Natural killer cell (primary cell): Measurements from ENCODE around the gene PAFAH1B1. TPM values are rescaled to one million over a fixed set of nuclear protein-coding genes. Genes with fewer than 3 reads are reported as not detected.

ENCODE experiments used
- ATAC-seq, 3 donors: fragments of 150-1000 bp in 2 of 3; fragments of 200-7000 bp in 1 of 3; cut with Tn5 transposase; 1 replicate in 1 of 3; 2 replicates in 2 of 3; pipeline ENCODE4 v1.10.0; 2021; ENCODE audit warnings: mild to moderate bottlenecking in 2 of 3, moderate library complexity in 2 of 3
- DNase-seq, 2 donors: peaks; one replicate each; pipeline versions ENCODE4 v3.0.0 to v3.0.0-alpha.2; 2013 to 2021; ENCODE audit warnings: mixed read lengths in 1 of 2
- H3K27ac ChIP-seq: one replicate; pipeline ENCODE4 v1.5.1; 2013; ENCODE audit warnings: mild to moderate bottlenecking, low read length
- H3K27me3 ChIP-seq: one replicate; pipeline ENCODE4 v1.6.1; 2013; ENCODE audit warnings: low read length; ENCODE audit not compliant: control insufficient read depth, insufficient read depth
- H3K36me3 ChIP-seq: one replicate; pipeline ENCODE4 v1.6.1; 2013; ENCODE audit warnings: low read length; ENCODE audit not compliant: control insufficient read depth, insufficient read depth
- H3K4me1 ChIP-seq: one replicate; pipeline ENCODE4 v1.6.1; 2013; ENCODE audit warnings: low read length; ENCODE audit not compliant: control insufficient read depth, insufficient read depth
- H3K4me3 ChIP-seq: one replicate; pipeline ENCODE4 v1.5.1; 2013; ENCODE audit warnings: low read length
- H3K9me3 ChIP-seq: one replicate; pipeline ENCODE4 v1.6.1; 2013; ENCODE audit warnings: low read length; ENCODE audit not compliant: control insufficient read depth, insufficient read depth
- H3K27ac Mint-ChIP-seq, 2 donors: one replicate each; pipeline ENCODE4 v1.8.0; 2022; ENCODE audit warnings: mild to moderate bottlenecking in 2 of 2, mixed read lengths in 2 of 2, moderate library complexity in 1 of 2
- H3K27me3 Mint-ChIP-seq, 2 donors: one replicate each; pipeline ENCODE4 v1.8.0; 2022; ENCODE audit warnings: low read depth in 2 of 2, mixed read lengths in 2 of 2
- H3K36me3 Mint-ChIP-seq: one replicate; pipeline ENCODE4 v1.8.0; 2022; ENCODE audit warnings: mixed read lengths
- H3K4me1 Mint-ChIP-seq, 2 donors: one replicate each; pipeline ENCODE4 v1.8.0; 2022; ENCODE audit warnings: mixed read lengths in 2 of 2
- H3K4me3 Mint-ChIP-seq: one replicate; pipeline ENCODE4 v1.8.0; 2022; ENCODE audit warnings: mild to moderate bottlenecking, moderate library complexity, mixed read lengths
- H3K9me3 Mint-ChIP-seq, 2 donors: one replicate each; pipeline ENCODE4 v1.8.0; 2022; ENCODE audit warnings: mixed read lengths in 2 of 2
- WGBS: methylation state at CpG from one replicate; pipeline ENCODE4 v1.1.7; 2013; ENCODE audit warnings: missing lambda C conversion rate; ENCODE audit not compliant: insufficient coverage; 5-methylcytosine and 5-hydroxymethylcytosine counted together
- intact Hi-C: fragments of 100-400 bp; cut with micrococcal nuclease; formaldehyde crosslinking; loops from one replicate; pipeline ENCODE4 v1.14.2; 2022
- total RNA-seq, 4 donors: library from RNA; stranded (reverse); fragments of 120-200 nt in 1 of 4; gene quantifications; one replicate each; pipeline versions ENCODE4 v1.2.3 to v1.2.4, GENCODE V29; 2013 to 2022
- TF ChIP-seq, protein P1 (sequence below): fragments of 200-600 bp; IDR thresholded peaks from one replicate; pipeline ENCODE4 v1.8.0; 2022; ENCODE audit warnings: antibody characterized with exemption

PAFAH1B1 gene
- total RNA-seq, 3 donors from 2014 or later (not counting 1 experiment from before 2014, with no cell fraction given): 138 to 176 (median 165) TPM

DNA sequence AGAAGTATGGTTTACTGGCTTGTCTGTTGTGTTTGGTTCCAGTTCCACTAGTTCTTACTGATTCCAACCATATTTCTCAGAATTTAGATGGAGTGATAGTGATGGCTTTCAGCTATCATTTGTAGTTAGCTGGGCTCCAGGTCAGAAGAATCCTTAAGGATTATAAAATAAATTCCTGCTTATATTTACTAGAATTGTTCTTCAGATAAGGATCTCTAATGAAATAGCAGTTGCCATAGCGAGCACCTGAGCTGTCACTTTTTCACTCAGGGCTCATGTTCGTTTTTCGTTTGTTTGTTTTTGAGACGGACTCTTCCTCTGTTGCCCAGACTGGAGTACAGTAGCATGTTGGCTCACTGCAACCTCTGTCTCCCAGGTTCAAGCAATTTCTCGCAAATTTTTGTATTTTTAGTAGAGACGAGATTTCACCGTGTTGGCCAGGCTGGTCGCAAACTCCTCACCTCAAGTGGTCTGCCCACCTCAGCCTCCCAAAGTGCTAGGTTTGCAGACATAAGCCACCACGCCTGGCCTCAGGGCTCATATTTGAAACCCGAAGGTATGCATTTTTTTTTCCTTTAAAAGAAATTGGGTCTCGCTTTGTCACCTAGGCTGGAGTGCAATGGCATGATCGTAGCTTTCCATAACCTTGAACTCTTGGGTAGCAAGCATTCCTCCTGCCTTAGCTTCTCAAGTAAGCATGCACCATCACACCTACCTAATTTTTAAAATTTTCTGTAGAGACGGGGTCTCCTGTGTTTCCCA lies 42.9 kb downstream of the PAFAH1B1 start:
- peaks cover 20% of the 10 kb centered on the region for H3K36me3 ChIP-seq
- DNase-seq (no peak), ATAC-seq (no peak)
- no peaks in the 10 kb centered on the region for H3K27me3 ChIP-seq
- TF ChIP-seq, protein P1, sequence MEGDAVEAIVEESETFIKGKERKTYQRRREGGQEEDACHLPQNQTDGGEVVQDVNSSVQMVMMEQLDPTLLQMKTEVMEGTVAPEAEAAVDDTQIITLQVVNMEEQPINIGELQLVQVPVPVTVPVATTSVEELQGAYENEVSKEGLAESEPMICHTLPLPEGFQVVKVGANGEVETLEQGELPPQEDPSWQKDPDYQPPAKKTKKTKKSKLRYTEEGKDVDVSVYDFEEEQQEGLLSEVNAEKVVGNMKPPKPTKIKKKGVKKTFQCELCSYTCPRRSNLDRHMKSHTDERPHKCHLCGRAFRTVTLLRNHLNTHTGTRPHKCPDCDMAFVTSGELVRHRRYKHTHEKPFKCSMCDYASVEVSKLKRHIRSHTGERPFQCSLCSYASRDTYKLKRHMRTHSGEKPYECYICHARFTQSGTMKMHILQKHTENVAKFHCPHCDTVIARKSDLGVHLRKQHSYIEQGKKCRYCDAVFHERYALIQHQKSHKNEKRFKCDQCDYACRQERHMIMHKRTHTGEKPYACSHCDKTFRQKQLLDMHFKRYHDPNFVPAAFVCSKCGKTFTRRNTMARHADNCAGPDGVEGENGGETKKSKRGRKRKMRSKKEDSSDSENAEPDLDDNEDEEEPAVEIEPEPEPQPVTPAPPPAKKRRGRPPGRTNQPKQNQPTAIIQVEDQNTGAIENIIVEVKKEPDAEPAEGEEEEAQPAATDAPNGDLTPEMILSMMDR: no peak
- peak overlapping the region; percentile 69 to 86 for H3K27ac Mint-ChIP-seq
- H3K9me3 Mint-ChIP-seq: no peaks in the 10 kb centered on the region
- peaks cover 56 to 66% of the 10 kb centered on the region in 2 donors for H3K4me1 Mint-ChIP-seq
- H3K4me3 ChIP-seq: no peak overlapping the region
- no peak overlapping the region for H3K27ac ChIP-seq
- intact Hi-C loops: no loop called here
- no peaks in the 10 kb centered on the region for H3K36me3 Mint-ChIP-seq
- no peaks in the 10 kb centered on the region for H3K9me3 ChIP-seq
- no peak overlapping the region for H3K4me3 Mint-ChIP-seq
- whole genome bisulfite sequencing: 95% methylated on average over 13 of the region's 13 CpGs
- peaks cover 15% of the 10 kb centered on the region for H3K4me1 ChIP-seq
- H3K27me3 Mint-ChIP-seq: no peaks in the 10 kb centered on the region

DNA sequence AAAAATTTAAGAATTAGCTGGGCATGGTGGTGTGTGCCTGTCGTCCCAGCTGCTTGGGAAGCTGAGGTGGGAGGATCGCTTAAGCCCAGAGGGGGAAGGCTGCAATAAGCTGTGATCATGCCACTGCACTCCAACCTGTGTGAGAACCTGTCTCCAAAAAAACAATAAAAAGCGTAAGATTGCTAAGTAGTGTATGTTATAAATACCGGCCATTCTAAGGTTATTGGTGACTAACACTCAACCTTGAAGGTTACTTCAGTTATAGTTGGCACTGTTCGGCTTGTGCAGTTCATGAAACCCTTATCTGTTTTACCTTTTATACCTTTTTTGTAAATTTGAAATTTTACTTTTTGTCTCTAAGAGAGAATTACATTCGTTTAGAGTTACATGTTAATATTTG lies 44.0 kb downstream of the PAFAH1B1 start:
- peak overlapping the region; percentile 6 for H3K4me3 Mint-ChIP-seq
- no peaks in the 10 kb centered on the region for H3K36me3 Mint-ChIP-seq
- no peaks in the 10 kb centered on the region for H3K27me3 ChIP-seq
- H3K9me3 ChIP-seq: no peaks in the 10 kb centered on the region
- 94% methylated on average over 5 of the region's 6 CpGs for WGBS
- DNase-seq: no peak
- TF ChIP-seq, protein P1: no peak
- no peak overlapping the region for H3K4me3 ChIP-seq
- no peak overlapping the region for H3K27ac ChIP-seq
- H3K9me3 Mint-ChIP-seq: no peaks in the 10 kb centered on the region
- H3K36me3 ChIP-seq: peaks cover 30% of the 10 kb centered on the region
- intact Hi-C loops: no loop called here
- H3K4me1 ChIP-seq: peaks cover 9% of the 10 kb centered on the region
- no peaks in the 10 kb centered on the region for H3K27me3 Mint-ChIP-seq
- no peak for ATAC-seq
- peaks cover 54 to 64% of the 10 kb centered on the region in 2 donors for H3K4me1 Mint-ChIP-seq
- peak overlapping the region; percentile 69 to 86 for H3K27ac Mint-ChIP-seq

DNA sequence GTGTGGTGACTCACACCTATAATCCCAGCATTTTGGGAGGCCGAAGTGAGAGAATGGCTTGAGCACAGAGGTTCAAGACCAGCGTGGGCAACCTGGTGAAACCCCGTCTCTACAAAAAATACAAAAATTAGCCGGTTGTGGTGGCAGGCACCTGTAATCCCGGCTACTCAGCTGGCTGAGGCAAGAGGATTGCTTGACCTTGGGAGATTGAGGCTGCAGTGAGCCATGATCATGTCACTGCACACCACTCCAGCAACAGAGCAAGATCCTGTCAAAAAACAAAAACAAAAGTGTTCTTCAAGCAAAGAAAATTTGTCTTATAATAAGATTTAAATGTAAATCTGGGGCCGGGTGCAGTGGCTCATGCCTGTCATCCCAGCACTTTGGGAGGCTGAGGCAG lies 51.5 kb downstream of the PAFAH1B1 start:
- Mint-ChIP-seq H3K36me3 (no peaks in the 10 kb centered on the region), H3K27me3 (no peaks in the 10 kb centered on the region), H3K4me3 (no peak overlapping the region), H3K4me1 (peaks cover 21 to 25% of the 10 kb centered on the region in 2 donors), H3K27ac (peak overlapping the region in 1 of 2 donors; percentile 37), H3K9me3 (no peaks in the 10 kb centered on the region)
- H3K27me3 ChIP-seq: no peaks in the 10 kb centered on the region
- WGBS: 85% methylated on average over 6 of the region's 6 CpGs
- H3K4me3 ChIP-seq: no peak overlapping the region
- TF ChIP-seq, protein P1: no peak
- intact Hi-C loops: loop anchor here (2.0 kb wide), 1 partner anchor 14 kb away; no protein-coding TSS in a partner anchor
- DNase-seq: no peak
- H3K9me3 ChIP-seq: no peaks in the 10 kb centered on the region
- no peaks in the 10 kb centered on the region for H3K4me1 ChIP-seq
- ATAC-seq: no peak
- no peak overlapping the region for H3K27ac ChIP-seq
- peaks cover 16% of the 10 kb centered on the region for H3K36me3 ChIP-seq
